Naive thymus-derived CD4-positive, alpha-beta T cell (primary cell): ENCODE results near the gene FCHO2. TPM values are rescaled to one million over a fixed set of nuclear protein-coding genes. Genes with fewer than 3 reads are reported as not detected.

ENCODE experiments used
- ATAC-seq: fragments of 150-1000 bp; cut with Tn5 transposase; 2 replicates; pipeline ENCODE4 v1.10.0; 2021; ENCODE audit warnings: mild to moderate bottlenecking, moderate library complexity
- CTCF ChIA-PET: fragments of 350-600 bp; sonication (Branson Sonifier 250); formaldehyde crosslinking; loops from one replicate; lab custom pipeline; 2021; ENCODE audit warnings: antibody characterized with exemption; lab: Charles Lee
- POLR2A ChIA-PET: fragments of 350-600 bp; sonication (Branson Sonifier 250); formaldehyde crosslinking; loops from one replicate; lab custom pipeline; 2021; ENCODE audit warnings: antibody characterized with exemption, inconsistent platforms; lab: Charles Lee
- DNase-seq, 9 donors: peaks; one replicate each; pipeline versions ENCODE4 v3.0.0 to v3.0.0-alpha.2; 2020 to 2022; ENCODE audit warnings: mixed read lengths in 1 of 9
- H3K27ac ChIP-seq: one replicate; pipeline ENCODE4 v1.7.0; 2013; ENCODE audit warnings: mild to moderate bottlenecking, low read depth, low read length, moderate library complexity
- H3K27me3 ChIP-seq, 2 donors: one replicate each; pipeline ENCODE4 v1.7.0; 2013; ENCODE audit warnings: low read length in 2 of 2, mild to moderate bottlenecking in 2 of 2, moderate library complexity in 2 of 2; ENCODE audit not compliant: control insufficient read depth in 2 of 2, insufficient read depth in 2 of 2
- H3K36me3 ChIP-seq, 3 experiments: 1 replicate in 2 of 3; 2 replicates in 1 of 3; pipeline ENCODE4 v1.7.0; 2013; ENCODE audit warnings: low read length in 3 of 3, mild to moderate bottlenecking in 3 of 3, moderate library complexity in 1 of 3; ENCODE audit not compliant: insufficient read depth in 3 of 3, control insufficient read depth in 2 of 3
- H3K4me1 ChIP-seq, 2 donors: one replicate each; pipeline ENCODE4 v1.7.0; 2013; ENCODE audit warnings: low read length in 2 of 2, mild to moderate bottlenecking in 2 of 2, moderate library complexity in 1 of 2; ENCODE audit not compliant: control insufficient read depth in 2 of 2, insufficient read depth in 2 of 2
- H3K4me3 ChIP-seq: 2 replicates; pipeline ENCODE4 v1.7.0; 2013; ENCODE audit warnings: mild to moderate bottlenecking, low read length
- H3K9me3 ChIP-seq, 3 experiments: 1 replicate in 2 of 3; 2 replicates in 1 of 3; pipeline ENCODE4 v1.7.0; 2013; ENCODE audit warnings: low read length in 3 of 3; ENCODE audit not compliant: control insufficient read depth in 2 of 3
- H3K27ac Mint-ChIP-seq, 9 donors: one replicate each; pipeline ENCODE4 v1.8.0; 2020 to 2022; ENCODE audit warnings: mixed read lengths in 9 of 9, mild to moderate bottlenecking in 8 of 9, moderate library complexity in 5 of 9, inconsistent platforms in 2 of 9
- H3K27me3 Mint-ChIP-seq, 5 donors: one replicate each; pipeline ENCODE4 v1.8.0; 2021 to 2022; ENCODE audit warnings: mixed read lengths in 5 of 5, mild to moderate bottlenecking in 1 of 5
- H3K36me3 Mint-ChIP-seq, 5 donors: one replicate each; pipeline ENCODE4 v1.8.0; 2020 to 2022; ENCODE audit warnings: mixed read lengths in 5 of 5, mild to moderate bottlenecking in 3 of 5, inconsistent platforms in 1 of 5
- H3K4me1 Mint-ChIP-seq, 7 donors: one replicate each; pipeline ENCODE4 v1.8.0; 2020 to 2022; ENCODE audit warnings: mixed read lengths in 7 of 7, mild to moderate bottlenecking in 3 of 7, inconsistent platforms in 1 of 7
- H3K4me3 Mint-ChIP-seq, 10 donors: one replicate each; pipeline ENCODE4 v1.8.0; 2020 to 2022; ENCODE audit warnings: mild to moderate bottlenecking in 10 of 10, mixed read lengths in 10 of 10, moderate library complexity in 6 of 10, inconsistent platforms in 2 of 10
- H3K9me3 Mint-ChIP-seq, 11 donors: one replicate each; pipeline ENCODE4 v1.8.0; 2020 to 2022; ENCODE audit warnings: mixed read lengths in 11 of 11, mild to moderate bottlenecking in 4 of 11, inconsistent platforms in 1 of 11, moderate library complexity in 1 of 11
- intact Hi-C, 2 donors: fragments of 100-400 bp; cut with micrococcal nuclease; formaldehyde crosslinking; loops; one replicate each; pipeline ENCODE4 v1.15.1; 2023
- polyA plus RNA-seq, 2 donors: library from polyadenylated mRNA; unstranded; fragments of 300-500 nt; fragmentation: Illumina TruSeq; gene quantifications; one replicate each; pipeline ENCODE4 v1.2.3, GENCODE V29; 2021
- total RNA-seq, 6 experiments: library from RNA in 5 of 6; stranded (reverse) in 5 of 6; gene quantifications; 1 replicate in 5 of 6; 2 replicates in 1 of 6; pipeline ENCODE4 v1.2.3 and lab custom pipeline; 2021 to 2026

FCHO2 gene, protein sequence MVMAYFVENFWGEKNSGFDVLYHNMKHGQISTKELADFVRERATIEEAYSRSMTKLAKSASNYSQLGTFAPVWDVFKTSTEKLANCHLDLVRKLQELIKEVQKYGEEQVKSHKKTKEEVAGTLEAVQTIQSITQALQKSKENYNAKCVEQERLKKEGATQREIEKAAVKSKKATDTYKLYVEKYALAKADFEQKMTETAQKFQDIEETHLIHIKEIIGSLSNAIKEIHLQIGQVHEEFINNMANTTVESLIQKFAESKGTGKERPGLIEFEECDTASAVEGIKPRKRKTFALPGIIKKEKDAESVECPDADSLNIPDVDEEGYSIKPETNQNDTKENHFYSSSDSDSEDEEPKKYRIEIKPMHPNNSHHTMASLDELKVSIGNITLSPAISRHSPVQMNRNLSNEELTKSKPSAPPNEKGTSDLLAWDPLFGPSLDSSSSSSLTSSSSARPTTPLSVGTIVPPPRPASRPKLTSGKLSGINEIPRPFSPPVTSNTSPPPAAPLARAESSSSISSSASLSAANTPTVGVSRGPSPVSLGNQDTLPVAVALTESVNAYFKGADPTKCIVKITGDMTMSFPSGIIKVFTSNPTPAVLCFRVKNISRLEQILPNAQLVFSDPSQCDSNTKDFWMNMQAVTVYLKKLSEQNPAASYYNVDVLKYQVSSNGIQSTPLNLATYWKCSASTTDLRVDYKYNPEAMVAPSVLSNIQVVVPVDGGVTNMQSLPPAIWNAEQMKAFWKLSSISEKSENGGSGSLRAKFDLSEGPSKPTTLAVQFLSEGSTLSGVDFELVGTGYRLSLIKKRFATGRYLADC
- total RNA-seq (1 to 10 TPM; 1.7 to 7.1 (median 3.0) TPM), polyA plus RNA-seq (1 to 10 TPM in 1 of 2 donors, under 1 TPM in 1; 0.30 to 1.7 TPM), total RNA-seq (lab: John Stamatoyannopoulos, UW) (1.6 reads per million, percentile 5 among the genes with 10 or more reads in this experiment)

DNA sequence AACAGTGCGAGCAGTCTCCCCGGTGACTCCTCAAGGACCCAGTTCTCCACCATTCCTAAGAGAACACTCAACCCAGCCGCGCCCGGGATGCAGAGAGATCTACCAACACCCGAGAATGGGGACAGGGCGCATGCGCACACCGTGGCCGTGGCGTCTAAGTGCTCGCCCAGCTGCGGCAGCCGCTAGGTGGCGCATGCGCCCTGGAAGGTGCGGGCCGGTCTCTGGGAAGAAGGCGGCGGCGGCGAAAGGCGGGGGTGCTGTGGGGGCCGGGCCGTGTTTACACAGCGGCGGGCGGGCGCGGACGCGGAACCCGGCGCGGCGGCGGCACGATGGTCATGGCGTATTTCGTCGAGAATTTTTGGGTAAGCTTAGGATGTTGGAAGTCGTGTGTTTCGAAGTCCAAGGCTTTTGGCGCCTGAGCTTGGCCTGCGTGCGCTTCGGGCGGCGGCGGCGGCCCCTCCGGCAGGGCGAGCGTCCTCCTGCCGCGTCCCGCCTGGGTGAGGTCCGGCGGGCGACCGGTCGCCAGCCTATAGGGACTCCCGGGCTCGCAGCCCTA, at the start of gene FCHO2:
FCHO2 (plus strand) TSS at position 274 of the 556 bp plus-strand sequence; CDS start at position 330, 56 bp downstream.
- H3K27ac Mint-ChIP-seq = peak within 1 kb of the TSS; percentile 22 to 92 (median 80)
- H3K27me3 Mint-ChIP-seq = peaks cover 43 to 69% (median 55%) of the 10 kb centered on the region in 5 donors
- Histone ChIP-seq H3K9me3 (no peaks in the 10 kb centered on the region), H3K27ac (no peak within 1 kb of the TSS), H3K36me3 (no peaks in the 10 kb centered on the region), H3K27me3 (peaks cover 3 to 4% of the 10 kb centered on the region in 2 donors), H3K4me1 (peaks cover 5 to 12% of the 10 kb centered on the region in 2 donors), H3K4me3 (peak within 1 kb of the TSS; percentile 85)
- CTCF ChIA-PET = interaction anchor here (0.9 kb wide), 1 partner anchor 10 kb away, joined by 4 read pairs; no protein-coding TSS in a partner anchor
- H3K4me3 Mint-ChIP-seq = peak within 1 kb of the TSS; percentile 90 to 95 (median 94)
- peaks cover 10 to 19% (median 13%) of the 10 kb centered on the region in 7 donors for H3K4me1 Mint-ChIP-seq
- POLR2A ChIA-PET = no interaction called here
- intact Hi-C loops = loop anchor here (1.0 to 10.0 kb wide), 17 partner anchors 107 to 649 kb away; partner anchors contain the start of genes ANKRA2 (in 2 of the 2), BTF3 (in 2 of the 2), UTP15 (in 2 of the 2) and MRPS27 (in 1 of the 2)
- DNase-seq (peak; percentile 82 to 98 (median 91)), ATAC-seq (peak; percentile 98)
- peaks cover 0 to 12% (median 0%) of the 10 kb centered on the region in 11 donors for H3K9me3 Mint-ChIP-seq
- H3K36me3 Mint-ChIP-seq = no peaks in the 10 kb centered on the region

DNA sequence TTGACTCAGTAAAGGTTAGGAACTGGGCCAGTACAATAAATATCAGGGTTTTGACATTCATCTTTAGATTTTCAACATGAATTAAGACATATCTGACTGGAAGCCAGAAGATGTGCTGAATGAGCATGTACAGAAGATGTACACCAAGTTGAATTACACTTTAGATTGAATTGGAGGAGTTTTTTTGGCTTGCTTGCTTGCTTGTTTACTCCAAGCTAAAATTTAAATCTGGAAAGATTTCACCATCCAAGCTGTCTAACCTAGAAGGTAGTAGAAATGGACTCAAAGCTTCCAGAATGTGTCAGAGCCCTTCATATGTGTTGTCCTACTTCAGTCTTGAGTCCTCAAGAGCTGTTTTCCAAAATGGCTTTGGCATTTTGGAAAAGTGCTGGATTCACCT, 49.0 kb upstream of the FCHO2 start:
- Mint-ChIP-seq H3K4me3 (no peak overlapping the region), H3K27me3 (no peaks in the 10 kb centered on the region), H3K9me3 (no peaks in the 10 kb centered on the region), H3K36me3 (peaks cover 12 to 59% (median 23%) of the 10 kb centered on the region in 5 donors), H3K27ac (peak overlapping the region in 1 of 9 donors; percentile 1), H3K4me1 (peaks cover 0 to 1% (median 0%) of the 10 kb centered on the region in 7 donors)
- no peak overlapping the region for H3K27ac ChIP-seq
- POLR2A ChIA-PET = no interaction called here
- DNase-seq (no peak), ATAC-seq (no peak)
- intact Hi-C loops = no loop called here
- H3K9me3 ChIP-seq = no peaks in the 10 kb centered on the region
- CTCF ChIA-PET = no interaction called here
- H3K4me1 ChIP-seq = no peaks in the 10 kb centered on the region
- no peak overlapping the region for H3K4me3 ChIP-seq
- H3K27me3 ChIP-seq = no peaks in the 10 kb centered on the region
- H3K36me3 ChIP-seq = peaks cover 0 to 51% (median 10%) of the 10 kb centered on the region in 3 experiments

DNA sequence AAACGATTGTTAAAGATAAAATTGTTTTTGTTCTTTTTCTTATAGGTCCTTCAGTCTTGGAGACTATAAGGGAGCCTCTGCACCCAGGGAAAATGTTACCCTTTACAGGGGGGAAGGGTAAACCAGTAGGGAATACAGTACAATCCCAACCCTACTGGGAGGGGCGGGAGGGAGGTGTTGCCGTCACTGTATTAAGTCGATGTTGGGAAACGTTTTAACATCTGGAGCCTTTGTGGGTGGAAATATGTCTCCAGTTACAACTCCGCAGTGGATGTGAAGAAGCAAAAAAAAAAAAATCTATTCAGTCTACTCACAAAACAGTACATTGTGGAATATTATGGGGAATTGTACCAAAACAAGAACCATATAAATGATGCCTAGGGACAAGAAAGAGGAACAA, 47.2 kb upstream of the FCHO2 start:
- peaks cover 6 to 43% (median 20%) of the 10 kb centered on the region in 5 donors for H3K36me3 Mint-ChIP-seq
- H3K4me3 Mint-ChIP-seq = no peak overlapping the region
- peaks cover 0 to 41% (median 10%) of the 10 kb centered on the region in 3 experiments for H3K36me3 ChIP-seq
- CTCF ChIA-PET = no interaction called here
- H3K27ac Mint-ChIP-seq = peak overlapping the region in 1 of 9 donors; percentile 55
- no peaks in the 10 kb centered on the region for H3K9me3 Mint-ChIP-seq
- H3K27me3 ChIP-seq = no peaks in the 10 kb centered on the region
- H3K27me3 Mint-ChIP-seq = no peaks in the 10 kb centered on the region
- H3K4me3 ChIP-seq = no peak overlapping the region
- intact Hi-C loops = no loop called here
- H3K4me1 Mint-ChIP-seq = peaks cover 0 to 1% (median 0%) of the 10 kb centered on the region in 7 donors
- no peak overlapping the region for H3K27ac ChIP-seq
- no peak for DNase-seq
- POLR2A ChIA-PET = no interaction called here
- ATAC-seq = no peak
- H3K9me3 ChIP-seq = no peaks in the 10 kb centered on the region
- H3K4me1 ChIP-seq = no peaks in the 10 kb centered on the region

DNA sequence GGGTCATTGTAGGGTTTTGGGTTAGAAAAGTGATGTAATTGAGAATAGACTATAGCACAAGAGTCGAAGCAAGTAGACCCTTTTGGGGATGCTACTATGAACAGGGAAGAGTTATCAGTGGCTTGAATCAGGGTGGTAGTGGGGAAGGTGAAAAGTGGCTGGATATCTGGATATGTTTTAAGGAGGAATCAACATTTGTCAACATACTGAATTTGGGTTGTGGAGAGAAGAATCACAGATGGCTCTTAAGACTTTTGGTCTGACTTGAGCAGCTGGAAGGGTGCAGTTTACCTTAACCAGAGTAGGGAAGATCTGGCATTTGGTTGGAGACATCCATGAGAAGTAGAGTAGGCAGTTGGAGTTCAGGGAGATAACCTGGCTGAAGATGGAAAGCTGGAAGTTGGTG, 38.5 kb upstream of the FCHO2 start:
- intact Hi-C loops = no loop called here
- no peaks in the 10 kb centered on the region for H3K9me3 ChIP-seq
- peak overlapping the region in 1 of 9 donors; percentile 22 for H3K27ac Mint-ChIP-seq
- no peaks in the 10 kb centered on the region for H3K36me3 ChIP-seq
- H3K27me3 ChIP-seq = no peaks in the 10 kb centered on the region
- H3K4me3 ChIP-seq = no peak overlapping the region
- no peaks in the 10 kb centered on the region for H3K4me1 ChIP-seq
- H3K36me3 Mint-ChIP-seq = no peaks in the 10 kb centered on the region
- ChIA-PET CTCF (no interaction called here), POLR2A (no interaction called here)
- peaks cover 0 to 1% (median 0%) of the 10 kb centered on the region in 7 donors for H3K4me1 Mint-ChIP-seq
- no peak overlapping the region for H3K27ac ChIP-seq
- H3K27me3 Mint-ChIP-seq = no peaks in the 10 kb centered on the region
- DNase-seq = no peak
- no peak overlapping the region for H3K4me3 Mint-ChIP-seq
- no peaks in the 10 kb centered on the region for H3K9me3 Mint-ChIP-seq
- ATAC-seq = no peak

DNA sequence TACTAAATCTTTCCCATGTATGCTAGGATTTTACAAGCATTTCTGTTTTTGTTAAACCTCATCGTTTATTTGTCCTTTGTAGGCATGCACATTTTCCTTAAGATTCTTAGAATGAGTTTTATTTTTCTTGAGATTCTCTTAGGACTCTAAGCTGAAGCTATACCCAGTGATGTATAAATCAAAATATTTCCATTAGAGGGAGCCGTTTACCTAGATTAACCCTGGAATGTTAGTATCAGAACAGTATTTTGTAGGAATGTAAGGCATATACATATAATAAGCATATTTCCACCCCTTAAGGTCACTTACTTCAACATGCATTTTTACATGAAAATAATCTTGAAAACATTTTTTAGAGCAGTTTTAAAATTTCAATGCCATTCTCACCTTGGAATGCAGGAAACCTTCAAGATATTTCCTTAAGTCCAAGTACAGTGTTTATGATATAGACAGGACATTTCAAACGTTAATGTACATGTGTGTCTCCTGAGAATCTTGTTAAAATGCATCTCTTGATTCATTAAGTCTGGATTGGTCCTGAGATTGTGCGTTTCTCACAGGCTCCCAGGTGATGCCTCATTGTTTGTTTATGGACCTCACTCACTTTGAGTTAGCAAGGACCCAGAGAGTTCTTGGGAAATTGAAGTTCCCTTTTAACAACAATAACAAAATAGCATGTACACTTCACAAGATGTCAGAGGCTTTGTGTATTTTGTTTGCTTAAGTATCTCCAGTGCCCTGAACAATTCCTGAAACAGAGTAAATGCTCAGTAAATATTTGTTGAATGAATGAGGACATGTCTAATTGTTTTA, 34.9 kb upstream of the FCHO2 start:
- ATAC-seq = peak; percentile 50
- Mint-ChIP-seq H3K9me3 (no peaks in the 10 kb centered on the region), H3K27me3 (no peaks in the 10 kb centered on the region), H3K27ac (no peak overlapping the region), H3K4me1 (peaks cover 0 to 1% (median 0%) of the 10 kb centered on the region in 7 donors), H3K36me3 (no peaks in the 10 kb centered on the region), H3K4me3 (no peak overlapping the region)
- ChIA-PET CTCF (no interaction called here), POLR2A (no interaction called here)
- H3K9me3 ChIP-seq = no peaks in the 10 kb centered on the region
- no peak overlapping the region for H3K27ac ChIP-seq
- no peak overlapping the region for H3K4me3 ChIP-seq
- intact Hi-C loops = loop anchor here (1.0 to 5.0 kb wide), 5 partner anchors 9 to 615 kb away; no protein-coding TSS in a partner anchor
- no peaks in the 10 kb centered on the region for H3K27me3 ChIP-seq
- DNase-seq = peak in 1 of 9 donors; percentile 1
- no peaks in the 10 kb centered on the region for H3K4me1 ChIP-seq
- H3K36me3 ChIP-seq = no peaks in the 10 kb centered on the region
